ENCODE results near the gene B4GALNT3.

The B4GALNT3 gene

GRCh38 chr12:468671-469389 is 9.1 kb downstream of the B4GALNT3 start:
- no peak for DNase-seq

DNA sequence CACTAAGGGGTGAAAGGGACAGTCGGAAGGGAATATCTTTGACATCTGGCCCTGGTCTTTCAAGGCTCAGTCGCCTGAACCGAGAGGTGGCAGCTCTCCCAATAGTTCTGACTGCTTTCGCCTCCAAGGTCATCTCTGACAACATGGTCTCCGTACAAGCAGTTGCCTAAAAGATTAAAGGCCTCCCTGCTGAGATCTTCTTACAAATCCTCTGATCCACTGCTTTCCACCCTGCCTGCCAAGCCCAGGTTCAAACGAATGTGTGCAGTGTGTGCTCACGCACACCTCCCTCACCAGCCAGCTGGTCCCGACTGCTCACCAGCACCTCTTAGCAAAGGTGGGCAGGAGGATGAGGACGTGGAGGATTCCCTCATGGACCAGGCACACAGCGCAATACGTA is 10.4 kb downstream of the B4GALNT3 start:
- no peak for DNase-seq

- DNase-seq: no peak
Observed at GRCh38 chr12:473198-473597, 13.5 kb downstream of the B4GALNT3 start.

- DNase-seq: no peak
Observed at GRCh38 chr12:473863-474577, 14.3 kb downstream of the B4GALNT3 start.

DNA sequence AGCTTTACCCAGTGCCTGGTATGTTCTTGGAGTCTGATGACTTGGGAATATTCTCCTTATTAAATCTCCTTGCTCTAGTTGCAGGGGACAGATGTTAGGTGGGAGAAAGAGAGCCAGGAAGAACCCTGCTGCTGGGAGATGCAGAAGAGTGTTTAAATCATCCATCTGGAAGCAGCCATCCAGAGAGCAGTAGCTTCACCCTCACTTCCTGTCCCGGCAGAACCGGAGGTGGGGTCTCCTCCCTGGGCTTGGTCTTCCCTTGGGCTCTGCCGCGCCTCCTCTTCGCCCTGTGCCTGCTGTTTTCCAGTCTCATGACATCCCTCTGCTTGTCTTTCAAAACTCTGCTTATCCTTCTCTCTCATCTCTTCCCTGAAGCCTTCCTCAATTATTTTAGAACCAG is 15.5 kb downstream of the B4GALNT3 start:
- DNase-seq: no peak

DNA sequence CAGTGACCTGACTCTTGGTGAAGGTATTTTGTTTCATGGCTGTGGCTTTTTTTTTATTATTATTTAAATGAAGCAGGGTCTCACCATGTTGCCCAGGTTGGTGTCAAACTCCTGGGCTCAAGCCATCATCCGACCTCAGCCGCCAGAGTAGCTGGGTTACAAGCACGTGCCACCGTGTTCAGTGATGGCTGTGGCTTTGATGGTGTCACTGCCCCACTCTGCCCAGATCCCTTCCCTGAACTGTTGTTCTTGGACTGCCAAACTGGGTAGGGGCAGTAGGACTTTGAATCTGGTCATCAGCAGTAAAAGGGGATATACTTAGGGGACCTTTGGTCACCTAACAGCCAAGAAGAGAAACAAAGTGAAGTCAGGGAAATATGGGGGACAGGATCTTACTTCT is 19.4 kb downstream of the B4GALNT3 start:
- no peak for DNase-seq

DNA sequence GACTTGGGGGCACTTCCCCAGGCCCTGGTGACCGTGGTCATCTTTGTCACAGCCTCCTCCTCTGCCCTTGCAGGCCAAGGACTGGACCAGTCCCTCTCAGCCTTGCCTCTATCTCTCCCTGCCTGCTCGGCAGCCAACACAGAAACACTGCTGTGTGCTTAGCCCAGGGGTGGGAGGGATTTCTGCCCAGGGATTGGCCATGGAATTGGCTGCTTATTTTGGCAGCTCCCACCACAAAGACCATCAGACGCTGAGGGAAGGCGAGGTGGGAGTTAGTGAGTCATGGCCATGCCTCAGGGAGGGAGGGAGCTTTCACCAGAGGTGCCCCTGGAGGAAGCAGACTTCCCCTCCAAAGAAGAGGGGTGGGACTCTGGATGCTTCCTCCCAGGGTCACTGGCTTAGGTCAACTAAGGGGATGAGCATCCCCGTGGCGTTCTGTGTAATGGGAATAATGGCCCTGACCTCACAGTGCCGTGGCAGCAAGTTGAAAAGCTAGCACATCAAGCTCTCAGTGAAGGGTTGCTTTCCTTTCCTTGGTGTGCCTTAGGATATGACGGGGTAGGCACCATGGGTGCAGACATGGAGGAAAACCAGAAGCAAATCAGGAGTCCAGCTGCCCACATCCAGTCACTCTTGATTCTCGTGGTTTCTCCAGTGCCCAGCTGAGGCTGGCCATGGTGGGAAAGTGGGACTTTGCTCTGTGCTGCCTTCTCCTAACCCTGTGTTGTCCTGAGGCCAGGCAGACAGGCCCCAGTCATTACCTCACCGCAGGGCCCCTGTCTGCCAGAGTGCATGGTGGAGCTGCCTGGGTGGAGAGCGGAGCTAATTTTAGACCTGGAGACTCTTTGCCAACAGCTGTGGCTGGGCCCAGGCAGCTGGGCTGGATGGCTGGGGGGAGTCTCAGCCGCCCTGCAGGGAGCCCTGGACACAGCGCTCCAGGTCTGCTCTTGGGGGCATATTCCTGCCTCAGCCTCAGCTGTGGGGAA is 21.4 kb downstream of the B4GALNT3 start:
- DNase-seq: no peak

DNA sequence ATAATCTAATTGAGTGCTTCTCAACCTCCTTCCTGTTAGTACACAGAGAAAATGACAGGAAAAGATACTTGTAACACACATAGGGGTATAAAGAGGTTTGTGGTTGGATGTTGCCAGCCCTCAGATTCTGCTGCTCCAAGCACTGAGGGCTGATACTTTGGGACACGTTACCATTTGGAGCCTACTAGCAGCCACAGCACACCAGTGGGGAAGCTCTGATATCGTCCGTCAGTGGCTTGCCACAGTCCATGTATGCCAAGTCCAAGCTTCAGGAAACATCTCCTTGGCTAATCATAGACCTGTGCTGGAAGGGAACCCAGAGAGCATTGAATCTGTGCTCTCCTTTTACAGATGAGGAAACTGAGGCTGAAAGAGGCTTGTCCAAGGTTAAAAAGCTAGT is 22.3 kb downstream of the B4GALNT3 start:
- DNase-seq: no peak

DNA sequence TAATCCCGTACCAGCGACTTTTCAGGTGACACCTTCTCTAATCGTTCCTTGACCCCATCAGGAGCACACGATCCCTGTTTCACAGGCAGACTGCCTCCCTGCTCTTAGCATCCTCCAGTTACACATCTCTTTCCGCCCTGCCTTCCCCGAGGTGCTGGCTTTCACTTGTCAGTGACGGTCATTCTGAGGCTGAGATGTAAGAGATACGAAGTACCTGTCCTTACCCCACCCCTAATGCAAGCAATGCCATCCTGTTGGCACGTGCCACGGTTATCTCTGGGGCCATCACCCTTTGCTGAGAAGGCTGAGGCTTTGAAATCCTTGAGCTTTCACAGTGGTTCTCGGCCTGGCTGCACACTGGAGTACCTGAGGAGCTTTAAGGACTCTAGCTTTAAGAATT is 24.4 kb downstream of the B4GALNT3 start:
- no peak for DNase-seq

DNA sequence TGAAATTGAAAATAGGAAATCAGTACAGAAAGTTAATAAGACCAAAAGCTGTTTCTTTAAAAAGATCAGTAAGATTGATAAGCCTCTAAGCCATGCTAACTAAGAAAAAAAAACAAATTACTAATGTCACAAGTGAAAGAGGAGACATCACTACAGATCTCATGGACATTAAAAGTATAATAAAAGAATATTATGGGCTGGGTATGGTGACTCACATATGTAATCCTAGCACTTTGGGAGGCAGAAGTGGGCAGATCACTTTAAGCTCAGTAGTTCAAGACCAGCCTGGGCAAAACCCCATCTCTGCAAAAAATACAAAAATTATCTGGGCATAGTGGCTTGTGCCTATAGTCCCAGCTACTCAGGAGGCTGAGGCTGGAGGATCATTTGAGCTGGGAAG is 30.5 kb downstream of the B4GALNT3 start:
- no peak for DNase-seq

GRCh38 chr12:495466-495865 is 35.7 kb downstream of the B4GALNT3 start:
- DNase-seq: no peak

DNA sequence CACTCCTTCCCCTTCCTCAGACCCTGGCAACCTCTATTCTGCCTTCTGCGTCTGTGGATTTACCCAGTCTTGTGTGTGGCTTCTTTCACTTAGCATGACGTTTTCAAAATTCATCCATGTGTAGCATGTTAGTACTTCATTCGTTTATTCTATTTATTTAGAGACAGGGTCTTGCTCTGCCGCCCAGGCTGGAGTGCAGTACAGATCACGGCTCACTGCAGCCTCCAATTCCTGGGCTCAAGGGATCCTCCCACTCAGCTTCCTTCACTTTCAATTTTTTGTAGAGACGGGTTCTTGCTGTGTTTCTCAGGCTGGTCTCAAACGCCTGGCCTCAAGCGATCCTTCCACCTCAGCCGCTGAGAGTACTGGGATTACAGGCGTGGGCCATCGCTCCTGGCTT is 37.0 kb downstream of the B4GALNT3 start:
- no peak for DNase-seq

GRCh38 chr12:497501-498160 is 37.9 kb downstream of the B4GALNT3 start:
- no peak for DNase-seq

- DNase-seq: no peak
Observed at GRCh38 chr12:499837-500458, 40.2 kb downstream of the B4GALNT3 start.

DNA sequence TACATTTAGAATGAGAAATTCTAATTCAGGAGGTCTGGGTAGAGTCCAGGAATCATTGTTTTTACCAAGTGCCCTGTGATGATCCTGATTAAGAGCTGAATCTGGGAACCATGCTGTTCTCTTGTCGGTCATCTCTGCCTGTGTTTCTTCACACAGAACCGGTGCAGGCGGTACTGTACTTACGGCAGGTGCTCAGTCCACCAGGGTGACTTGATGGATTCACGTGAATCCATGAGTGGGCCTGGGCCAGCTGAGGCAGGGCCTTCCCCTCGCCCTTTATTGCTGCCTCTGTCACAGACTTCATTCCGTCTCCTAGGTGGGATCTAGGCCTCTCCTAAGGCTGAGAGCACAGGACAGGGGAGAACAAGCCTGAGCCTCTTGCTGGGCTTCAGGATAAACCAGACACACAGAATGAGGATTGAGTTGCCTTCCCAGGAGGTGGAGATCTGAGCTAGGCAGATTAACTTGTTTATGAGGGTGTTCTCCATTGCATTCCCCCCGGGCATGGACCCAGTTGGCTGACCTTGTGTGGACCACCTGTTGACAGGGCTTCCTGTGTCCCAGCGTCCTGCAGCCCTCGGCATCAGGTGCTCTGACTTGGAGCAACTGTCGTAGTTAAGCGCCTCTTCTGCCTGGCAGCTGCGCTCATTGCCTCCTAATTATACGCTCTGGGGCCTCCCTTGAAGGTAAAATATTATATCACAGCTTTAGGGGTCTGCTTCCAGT is 42.1 kb downstream of the B4GALNT3 start:
- DNase-seq: no peak

- DNase-seq: no peak
Observed at GRCh38 chr12:503111-503761, 43.5 kb downstream of the B4GALNT3 start.

GRCh38 chr12:505221-505620 is 45.5 kb downstream of the B4GALNT3 start:
- DNase-seq: no peak

DNA sequence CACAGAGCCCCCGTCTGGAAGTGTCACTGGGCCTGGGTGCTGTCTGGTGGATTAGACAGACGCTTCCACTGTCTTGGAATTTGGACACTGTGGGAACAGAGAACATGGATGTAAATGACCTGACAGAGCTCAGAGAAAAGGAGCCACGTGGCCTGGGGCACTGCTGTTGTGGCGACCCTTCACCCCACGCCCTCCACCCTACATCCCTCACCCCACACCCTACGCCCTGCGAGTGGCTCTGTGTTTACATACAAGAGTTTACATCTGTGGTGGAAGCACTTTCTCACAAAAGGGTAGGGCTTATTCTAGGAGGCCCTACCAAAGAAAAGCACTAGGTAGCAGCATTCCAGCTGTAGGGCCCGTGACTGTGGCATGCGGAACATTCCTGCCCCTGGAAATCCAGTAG is 47.7 kb downstream of the B4GALNT3 start:
- no peak for DNase-seq

- DNase-seq: no peak
Observed at GRCh38 chr12:508145-508544, 48.4 kb downstream of the B4GALNT3 start.

DNA sequence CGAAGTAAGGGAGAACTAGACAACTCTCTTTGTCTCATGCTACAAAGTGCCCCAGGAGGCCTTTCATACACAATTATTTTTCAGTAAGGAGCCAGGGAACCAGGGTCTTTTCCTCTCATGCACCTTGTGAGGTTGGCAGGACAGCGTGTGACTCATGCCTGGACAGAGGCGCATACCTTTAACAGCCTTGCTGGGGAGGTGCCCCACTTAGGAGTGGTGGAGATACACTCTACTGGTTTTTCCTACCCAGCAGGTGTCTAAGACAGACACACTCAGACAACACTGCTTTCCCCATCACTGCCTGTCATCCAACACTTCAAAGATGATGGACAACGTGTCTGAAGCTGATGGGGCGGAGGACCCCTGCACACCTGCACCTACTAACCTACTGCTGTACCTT is 49.1 kb downstream of the B4GALNT3 start:
- no peak for DNase-seq

- DNase-seq: no peak
Observed at GRCh38 chr12:509500-509899, 49.8 kb downstream of the B4GALNT3 start.
